Measurements from ENCODE around the gene PCBP1. TPM values are rescaled to one million over a fixed set of nuclear protein-coding genes. Genes with fewer than 3 reads are reported as not detected.

Gene PCBP1
- total and polyA plus RNA-seq, 2 experiments from 2014 or later, result 212 to 393 TPM

- peak; percentile 34; the same call in 1 of the 2 replicates for TF ChIP-seq ETS1 (IDR thresholded peaks at IDR 0.05)
Measured at GRCh38 chr2:70086838-70087701, at the start of gene PCBP1 (continued).

- Histone ChIP-seq H3K79me2 (replicated peaks; ENCODE audit: insufficient read depth) (no peaks in the 10 kb centered on the region), H3K4me2 (no peak overlapping the region), H3K4me1 (ENCODE audit: insufficient read depth) (peaks cover 6% of the 10 kb centered on the region), H3F3A (replicated peaks; ENCODE audit: low read depth) (0 out of 2 replicates have a peak, but pooled peaks cover 6% of the 10 kb centered on the region), H3K9me2 (ENCODE audit: insufficient read depth) (peaks cover 6% of the 10 kb centered on the region; the same call in 1 of the 2 replicates), H3K4me3 (no peak overlapping the region), H4K20me1 (replicated peaks; ENCODE audit: insufficient read depth) (peaks cover 3% of the 10 kb centered on the region), H3K27me3 (ENCODE audit: insufficient read depth) (no peaks in the 10 kb centered on the region), H2AFZ (no peak overlapping the region), H3K36me3 (ENCODE audit: insufficient read depth) (no peaks in the 10 kb centered on the region), H3K27ac (ENCODE audit: low read depth) (no peak overlapping the region)
- Mint-ChIP-seq H3K27ac (no peak overlapping the region), H3K36me3 (ENCODE audit: low read depth) (no peaks in the 10 kb centered on the region; the same call in 2 of the 3 replicates), H3K4me3 (no peak overlapping the region), H3K9me3 (no peaks in the 10 kb centered on the region), H3K27me3 (ENCODE audit: insufficient read depth, low read depth, poor library complexity) (peaks cover 2% of the 10 kb centered on the region), H3K4me1 (peaks cover 5% of the 10 kb centered on the region)
- ATAC-seq, result no peak
- DNase-seq (ENCODE audit: low spot score), result no peak
- no peak for TF ChIP-seq ZNF462 (CRISPR knock-in tag; IDR thresholded peaks at IDR 0.05)
- no peak for TF ChIP-seq JUNB (IDR thresholded peaks at IDR 0.05; ENCODE audit: unreplicated experiment)
- no peak for TF ChIP-seq ETS1 (IDR thresholded peaks at IDR 0.05)
- TF ChIP-seq CREB1 (CRISPR knock-in tag; IDR thresholded peaks at IDR 0.05; ENCODE audit: low read depth), result no peak
- no peak for TF ChIP-seq ZNF331 (CRISPR knock-in tag; IDR thresholded peaks at IDR 0.05; ENCODE audit: low read depth)
- TF ChIP-seq STAT1 (IDR thresholded peaks at IDR 0.05; ENCODE audit: unreplicated experiment), result no peak
- no peak for TF ChIP-seq REST (IDR thresholded peaks at IDR 0.05; ENCODE audit: unreplicated experiment)
- TF ChIP-seq CTCF (conservative IDR thresholded peaks at IDR 0.05; ENCODE audit: low read depth in 2 of 2), result no peak
- TF ChIP-seq POLR2AphosphoS5 (IDR thresholded peaks at IDR 0.05; ENCODE audit: low read depth), result no peak
Measured at GRCh38 chr2:70039366-70039765, 47.9 kb upstream of the PCBP1 start.
